Fibroblast of pulmonary artery (primary cell): ENCODE data around the gene FAM219A.

Source experiments
- DNase-seq: peaks from one replicate; pipeline ENCODE4 v3.0.0-alpha.2; 2010; ENCODE audit warnings: low read depth
- H3K4me3 ChIP-seq: replicated peaks from 2 replicates; pipeline ENCODE4 v1.5.1; 2011; ENCODE audit warnings: low read depth, mild to moderate bottlenecking, control low read depth, low read length, moderate library complexity
- CTCF ChIP-seq: IDR thresholded peaks from 2 replicates; pipeline ENCODE4 v1.5.1; 2011; ENCODE audit warnings: mild to moderate bottlenecking, control low read depth, low read length, inconsistent platforms; ENCODE audit errors: missing control alignments

FAM219A gene

GRCh38 chr9:34382879-34383278 is 75.5 kb downstream of the FAM219A start:
- no peak for DNase-seq
- no peak overlapping the region for H3K4me3 ChIP-seq
- no peak for TF ChIP-seq CTCF

- TF ChIP-seq CTCF: no peak
- H3K4me3 ChIP-seq: no peak overlapping the region
- no peak for DNase-seq
Observed at GRCh38 chr9:34382054-34382453, 76.3 kb downstream of the FAM219A start.

GRCh38 chr9:34381323-34381722 is 77.0 kb downstream of the FAM219A start:
- TF ChIP-seq CTCF: no peak
- peak overlapping the region; percentile 54 for H3K4me3 ChIP-seq
- no peak for DNase-seq

- DNase-seq: peak; percentile 73
- H3K4me3 ChIP-seq: peak overlapping the region; percentile 54
- no peak for TF ChIP-seq CTCF
Observed at GRCh38 chr9:34380511-34381315, 77.7 kb downstream of the FAM219A start.

- no peak for DNase-seq
- H3K4me3 ChIP-seq: peak overlapping the region; percentile 48
- TF ChIP-seq CTCF: no peak
Observed at GRCh38 chr9:34380034-34380510, 78.3 kb downstream of the FAM219A start.

GRCh38 chr9:34379334-34380033 is 78.9 kb downstream of the FAM219A start:
- peak overlapping the region; percentile 48 for H3K4me3 ChIP-seq
- peak; percentile 100 for TF ChIP-seq CTCF
- peak; percentile 90 for DNase-seq
